ENCODE results near the gene SNX5. TPM values are rescaled to one million over a fixed set of nuclear protein-coding genes. Genes with fewer than 3 reads are reported as not detected.
A peak's percentile ranks its signal among the peaks of the same experiment; 100 is the strongest.

The SNX5 gene
- total RNA-seq, 2 donors from 2014 or later = 37.3 to 50.3 TPM

DNA sequence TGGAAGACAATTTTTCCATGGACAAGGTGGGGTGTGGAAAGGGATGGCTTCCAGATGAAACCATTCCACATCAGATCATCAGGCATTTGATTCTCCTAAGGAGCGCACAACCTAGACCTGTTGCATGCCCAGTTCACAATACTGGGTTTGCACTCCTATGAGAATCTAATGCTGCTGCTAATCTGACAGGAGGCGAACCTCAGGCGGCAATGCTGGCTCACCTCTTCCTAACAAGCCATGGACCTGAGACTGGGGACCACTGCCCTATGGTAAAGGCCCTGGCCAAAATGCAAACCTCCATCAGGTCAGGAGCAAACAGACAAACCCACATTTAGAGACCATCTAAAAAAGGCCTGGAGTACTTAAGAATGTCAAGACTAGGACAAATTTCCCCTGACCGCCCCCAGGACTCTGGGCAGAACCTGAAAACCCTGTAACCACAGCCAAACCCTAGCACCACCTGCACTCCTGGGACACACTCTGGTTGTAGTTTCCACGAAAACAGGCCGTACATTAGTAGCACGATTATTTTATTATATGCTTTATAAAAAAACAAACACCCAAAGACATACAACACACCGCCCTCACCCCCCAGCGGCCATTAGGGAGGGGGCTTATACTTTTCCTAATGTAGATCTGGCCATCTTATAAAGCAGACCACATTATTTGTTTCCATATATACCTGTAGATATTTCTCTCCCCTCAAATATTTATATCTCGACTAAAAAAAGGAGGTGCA is 27.3 kb downstream of the SNX5 start:
- Histone ChIP-seq H3K4me1 (peaks cover 0 to 27% of the 10 kb centered on the region in 2 donors), H3K4me3 (no peak overlapping the region), H3K36me3 (peaks cover 55% of the 10 kb centered on the region), H3K27me3 (no peaks in the 10 kb centered on the region), H3K9me3 (no peaks in the 10 kb centered on the region), H3K27ac (no peak overlapping the region)
- no peak for DNase-seq (ENCODE audit: low spot score)
- TF ChIP-seq, protein P1, sequence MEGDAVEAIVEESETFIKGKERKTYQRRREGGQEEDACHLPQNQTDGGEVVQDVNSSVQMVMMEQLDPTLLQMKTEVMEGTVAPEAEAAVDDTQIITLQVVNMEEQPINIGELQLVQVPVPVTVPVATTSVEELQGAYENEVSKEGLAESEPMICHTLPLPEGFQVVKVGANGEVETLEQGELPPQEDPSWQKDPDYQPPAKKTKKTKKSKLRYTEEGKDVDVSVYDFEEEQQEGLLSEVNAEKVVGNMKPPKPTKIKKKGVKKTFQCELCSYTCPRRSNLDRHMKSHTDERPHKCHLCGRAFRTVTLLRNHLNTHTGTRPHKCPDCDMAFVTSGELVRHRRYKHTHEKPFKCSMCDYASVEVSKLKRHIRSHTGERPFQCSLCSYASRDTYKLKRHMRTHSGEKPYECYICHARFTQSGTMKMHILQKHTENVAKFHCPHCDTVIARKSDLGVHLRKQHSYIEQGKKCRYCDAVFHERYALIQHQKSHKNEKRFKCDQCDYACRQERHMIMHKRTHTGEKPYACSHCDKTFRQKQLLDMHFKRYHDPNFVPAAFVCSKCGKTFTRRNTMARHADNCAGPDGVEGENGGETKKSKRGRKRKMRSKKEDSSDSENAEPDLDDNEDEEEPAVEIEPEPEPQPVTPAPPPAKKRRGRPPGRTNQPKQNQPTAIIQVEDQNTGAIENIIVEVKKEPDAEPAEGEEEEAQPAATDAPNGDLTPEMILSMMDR (IDR thresholded peaks at IDR 0.05) = no peak

DNA sequence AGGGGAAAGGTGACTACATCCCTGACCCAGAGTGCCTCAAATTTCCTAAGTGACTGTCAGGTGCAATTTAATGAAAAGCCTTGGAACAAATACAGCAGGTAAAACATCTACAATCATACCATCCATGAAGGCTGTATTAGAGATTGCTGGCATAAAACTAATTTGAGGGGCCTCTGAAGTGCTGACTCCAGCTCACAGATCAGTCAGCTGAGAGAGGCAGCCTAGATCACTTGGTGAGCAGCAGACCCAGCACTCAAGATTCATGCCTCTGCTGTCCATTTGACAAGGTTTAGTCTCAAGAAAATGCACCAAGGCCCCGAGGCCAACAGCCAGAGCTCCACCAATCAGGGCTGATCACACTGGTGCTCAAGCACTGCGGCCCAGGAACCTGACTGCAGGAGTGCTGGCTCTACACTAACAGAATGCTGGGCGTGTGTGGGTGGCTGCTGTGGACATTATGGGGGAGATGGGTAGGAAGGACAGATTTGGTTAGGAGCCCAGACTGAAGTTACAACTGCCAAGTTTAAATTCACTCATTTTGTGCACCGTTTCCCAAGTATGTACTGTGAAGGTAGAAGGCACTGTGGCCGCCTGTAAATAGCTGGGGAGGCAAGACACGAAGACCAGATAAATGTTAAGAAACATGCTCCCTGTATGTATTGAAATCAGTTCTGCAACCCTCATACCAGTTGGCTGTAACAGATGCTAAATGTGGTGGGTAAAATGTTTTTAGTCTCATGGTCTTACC is 28.2 kb downstream of the SNX5 start:
- Histone ChIP-seq H3K4me3 (no peak overlapping the region), H3K27me3 (no peaks in the 10 kb centered on the region), H3K27ac (no peak overlapping the region), H3K9me3 (no peaks in the 10 kb centered on the region), H3K36me3 (peaks cover 48% of the 10 kb centered on the region), H3K4me1 (peaks cover 0 to 32% of the 10 kb centered on the region in 2 donors)
- TF ChIP-seq, protein P1 (IDR thresholded peaks at IDR 0.05) = no peak
- no peak for DNase-seq (ENCODE audit: low spot score)

DNA sequence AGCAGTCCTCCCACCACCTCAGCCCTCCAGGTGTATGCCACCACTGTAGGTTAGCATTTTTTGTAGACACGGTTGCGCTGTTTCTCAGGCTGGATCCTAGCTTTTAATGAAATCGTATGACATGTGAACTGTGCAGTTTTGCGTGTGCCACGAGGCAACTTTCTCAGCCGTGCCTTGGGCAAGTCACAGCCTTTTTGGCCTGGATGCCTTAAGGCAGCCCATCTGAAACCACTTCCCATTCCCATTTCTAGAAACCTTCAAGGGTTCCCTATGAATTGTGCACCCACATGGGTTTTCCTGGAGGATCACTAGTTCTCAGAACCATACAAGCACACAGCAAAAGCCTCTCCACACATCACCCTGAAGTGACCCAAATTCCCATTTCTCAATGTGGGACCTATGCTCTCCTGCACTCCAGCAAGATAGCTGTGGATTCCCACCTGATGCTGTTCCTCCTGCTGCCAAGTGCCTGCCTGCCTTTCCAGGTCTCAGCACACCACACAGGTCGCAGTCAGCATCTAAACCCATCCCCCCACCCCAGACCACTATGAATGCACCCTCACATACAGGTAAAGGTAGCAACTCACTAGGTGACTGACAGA is 28.9 kb downstream of the SNX5 start:
- peaks cover 42% of the 10 kb centered on the region for H3K36me3 ChIP-seq
- no peaks in the 10 kb centered on the region for H3K9me3 ChIP-seq
- H3K4me1 ChIP-seq = peaks cover 0 to 32% of the 10 kb centered on the region in 2 donors
- H3K4me3 ChIP-seq = no peak overlapping the region
- no peak for DNase-seq (ENCODE audit: low spot score)
- no peaks in the 10 kb centered on the region for H3K27me3 ChIP-seq
- H3K27ac ChIP-seq = no peak overlapping the region
- TF ChIP-seq, protein P1 (IDR thresholded peaks at IDR 0.05) = no peak

DNA sequence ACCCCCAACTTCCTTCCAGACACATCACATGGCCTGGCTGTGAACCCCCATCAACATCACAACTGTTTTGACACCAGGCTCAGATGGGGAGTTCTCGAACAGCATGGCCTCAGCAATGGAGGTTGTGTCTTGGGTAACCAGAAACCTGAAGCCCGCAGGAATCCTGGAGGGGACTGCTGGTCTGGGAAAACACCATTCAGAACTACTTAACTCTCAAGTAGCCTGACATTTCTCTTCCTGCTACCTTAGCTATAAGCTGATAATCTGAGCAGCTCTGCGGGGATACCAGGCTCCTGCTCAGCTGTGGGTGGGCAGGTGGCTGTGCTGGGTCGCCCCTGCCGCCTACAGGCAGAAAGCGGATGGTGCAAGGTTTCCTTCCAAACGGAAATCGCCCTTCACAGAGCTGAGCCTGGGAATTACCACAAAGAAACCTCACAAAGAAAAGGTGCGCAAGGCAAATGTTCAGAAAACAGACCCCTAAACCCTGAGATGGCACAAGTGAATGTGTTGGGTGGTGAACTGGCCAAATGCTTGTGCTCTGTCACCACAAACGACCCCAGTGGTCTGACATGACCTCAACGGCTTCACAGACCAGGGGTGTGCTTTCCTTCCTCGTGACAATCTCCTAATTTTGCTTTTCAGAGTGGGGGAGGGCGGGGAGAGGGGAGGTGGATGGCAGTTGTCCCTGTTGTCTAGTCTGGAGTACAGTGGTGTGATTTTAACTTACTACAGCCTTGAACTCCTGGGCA is 29.5 kb downstream of the SNX5 start:
- DNase-seq (ENCODE audit: low spot score) = no peak

More for the DNA sequence above, 29.5 kb downstream of the SNX5 start:
- H3K4me1 ChIP-seq = peaks cover 0 to 32% of the 10 kb centered on the region in 2 donors
- no peaks in the 10 kb centered on the region for H3K27me3 ChIP-seq
- peaks cover 37% of the 10 kb centered on the region for H3K36me3 ChIP-seq
- no peak overlapping the region for H3K4me3 ChIP-seq
- H3K27ac ChIP-seq = peak overlapping the region in 1 of 2 donors; percentile 41
- H3K9me3 ChIP-seq = no peaks in the 10 kb centered on the region
- TF ChIP-seq, protein P1 (IDR thresholded peaks at IDR 0.05) = peak; percentile 85 to 92
